Spleen (tissue), 7 donors: ENCODE data around the gene TCERG1.

Experiments used
- POLR2A ChIP-seq, 3 donors: fragments of 450-650 bp; IDR thresholded peaks; one replicate each; pipeline ENCODE4 v1.5.1; 2017; ENCODE audit warnings: antibody characterized with exemption in 3 of 3, mild to moderate bottlenecking in 1 of 3
- POLR2AphosphoS5 ChIP-seq, 3 donors: sonication (generic); formaldehyde crosslinking; IDR thresholded peaks; one replicate each; pipeline ENCODE4 v1.5.1; 2017; ENCODE audit warnings: antibody characterized with exemption in 3 of 3
- TF ChIP-seq, protein P1 (sequence below), 11 experiments: fragments of 200-600 bp in 7 of 11; fragments of 450-650 bp in 4 of 11; sonication (generic) in 4 of 11; IDR thresholded peaks in 8 of 11; conservative IDR thresholded peaks in 3 of 11; 1 replicate in 7 of 11; 2 replicates in 4 of 11; pipeline versions ENCODE4 v1.4.0 to v1.8.0; 2016 to 2021; ENCODE audit warnings: antibody characterized with exemption in 11 of 11, inconsistent platforms in 4 of 11, mild to moderate bottlenecking in 1 of 11
- donor health status: DM: no; HTN: no; CAD: no; lungs with moderate emphysema.
- donor health status: DM: no; HTN: no; CAD: no.
- donor health status: DM: no; HTN: no; CAD: no.

DNA sequence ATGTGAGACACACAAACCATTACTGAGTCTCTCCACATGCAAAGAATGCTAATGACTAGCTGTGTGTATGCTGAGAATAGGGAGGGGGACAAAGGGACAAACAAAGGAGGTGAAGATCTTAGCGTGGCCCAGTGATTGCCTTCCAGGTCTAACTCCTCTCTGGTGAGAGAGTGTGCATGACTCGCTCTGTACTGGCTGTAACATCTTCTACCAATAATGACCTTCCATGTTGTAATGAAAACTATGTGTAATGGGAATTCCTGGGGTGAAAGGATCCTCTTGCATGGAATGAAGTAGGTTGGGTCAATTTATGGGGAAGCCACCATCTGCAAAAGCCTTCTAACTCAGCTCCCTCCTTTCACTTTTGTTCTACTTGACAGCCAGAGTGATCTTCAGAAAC, 93.3 kb downstream of the TCERG1 start:
- TF ChIP-seq POLR2AphosphoS5 (IDR thresholded peaks at IDR 0.05) = no peak
- TF ChIP-seq, protein P1, sequence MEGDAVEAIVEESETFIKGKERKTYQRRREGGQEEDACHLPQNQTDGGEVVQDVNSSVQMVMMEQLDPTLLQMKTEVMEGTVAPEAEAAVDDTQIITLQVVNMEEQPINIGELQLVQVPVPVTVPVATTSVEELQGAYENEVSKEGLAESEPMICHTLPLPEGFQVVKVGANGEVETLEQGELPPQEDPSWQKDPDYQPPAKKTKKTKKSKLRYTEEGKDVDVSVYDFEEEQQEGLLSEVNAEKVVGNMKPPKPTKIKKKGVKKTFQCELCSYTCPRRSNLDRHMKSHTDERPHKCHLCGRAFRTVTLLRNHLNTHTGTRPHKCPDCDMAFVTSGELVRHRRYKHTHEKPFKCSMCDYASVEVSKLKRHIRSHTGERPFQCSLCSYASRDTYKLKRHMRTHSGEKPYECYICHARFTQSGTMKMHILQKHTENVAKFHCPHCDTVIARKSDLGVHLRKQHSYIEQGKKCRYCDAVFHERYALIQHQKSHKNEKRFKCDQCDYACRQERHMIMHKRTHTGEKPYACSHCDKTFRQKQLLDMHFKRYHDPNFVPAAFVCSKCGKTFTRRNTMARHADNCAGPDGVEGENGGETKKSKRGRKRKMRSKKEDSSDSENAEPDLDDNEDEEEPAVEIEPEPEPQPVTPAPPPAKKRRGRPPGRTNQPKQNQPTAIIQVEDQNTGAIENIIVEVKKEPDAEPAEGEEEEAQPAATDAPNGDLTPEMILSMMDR (IDR thresholded peaks at IDR 0.05 in 8 of 11, conservative IDR thresholded peaks at IDR 0.05 in 3 of 11) = no peak
- TF ChIP-seq POLR2A (IDR thresholded peaks at IDR 0.05) = no peak
